ENCODE data around the gene NFASC.

DNA sequence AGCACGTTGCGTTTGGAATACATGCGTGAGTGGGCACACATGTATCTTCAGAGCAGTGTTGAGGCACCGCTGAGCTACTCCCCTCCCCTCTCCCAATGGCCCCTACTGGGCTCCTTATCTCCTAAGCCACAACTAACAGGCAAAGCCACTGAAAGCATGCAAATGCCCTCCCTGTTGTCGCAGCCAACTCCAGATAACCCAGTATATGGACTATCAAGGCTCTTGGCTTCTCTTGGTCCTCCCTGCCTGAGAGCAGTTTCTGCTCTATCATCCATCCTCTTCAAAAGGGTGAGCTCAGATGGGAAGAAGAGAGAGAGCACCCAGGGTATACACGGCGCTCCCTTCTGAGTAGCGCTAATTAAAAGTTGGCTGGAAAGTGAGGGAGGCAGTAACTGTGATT lies 113.8 kb downstream of the NFASC start:
- TF ChIP-seq, protein P1, sequence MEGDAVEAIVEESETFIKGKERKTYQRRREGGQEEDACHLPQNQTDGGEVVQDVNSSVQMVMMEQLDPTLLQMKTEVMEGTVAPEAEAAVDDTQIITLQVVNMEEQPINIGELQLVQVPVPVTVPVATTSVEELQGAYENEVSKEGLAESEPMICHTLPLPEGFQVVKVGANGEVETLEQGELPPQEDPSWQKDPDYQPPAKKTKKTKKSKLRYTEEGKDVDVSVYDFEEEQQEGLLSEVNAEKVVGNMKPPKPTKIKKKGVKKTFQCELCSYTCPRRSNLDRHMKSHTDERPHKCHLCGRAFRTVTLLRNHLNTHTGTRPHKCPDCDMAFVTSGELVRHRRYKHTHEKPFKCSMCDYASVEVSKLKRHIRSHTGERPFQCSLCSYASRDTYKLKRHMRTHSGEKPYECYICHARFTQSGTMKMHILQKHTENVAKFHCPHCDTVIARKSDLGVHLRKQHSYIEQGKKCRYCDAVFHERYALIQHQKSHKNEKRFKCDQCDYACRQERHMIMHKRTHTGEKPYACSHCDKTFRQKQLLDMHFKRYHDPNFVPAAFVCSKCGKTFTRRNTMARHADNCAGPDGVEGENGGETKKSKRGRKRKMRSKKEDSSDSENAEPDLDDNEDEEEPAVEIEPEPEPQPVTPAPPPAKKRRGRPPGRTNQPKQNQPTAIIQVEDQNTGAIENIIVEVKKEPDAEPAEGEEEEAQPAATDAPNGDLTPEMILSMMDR (IDR thresholded peaks at IDR 0.05), result no peak
- no peak for TF ChIP-seq POLR2A (IDR thresholded peaks at IDR 0.05)

Data from testis (tissue), 2 donors.